ENCODE results near the gene CCR5AS.

The CCR5AS gene

DNA sequence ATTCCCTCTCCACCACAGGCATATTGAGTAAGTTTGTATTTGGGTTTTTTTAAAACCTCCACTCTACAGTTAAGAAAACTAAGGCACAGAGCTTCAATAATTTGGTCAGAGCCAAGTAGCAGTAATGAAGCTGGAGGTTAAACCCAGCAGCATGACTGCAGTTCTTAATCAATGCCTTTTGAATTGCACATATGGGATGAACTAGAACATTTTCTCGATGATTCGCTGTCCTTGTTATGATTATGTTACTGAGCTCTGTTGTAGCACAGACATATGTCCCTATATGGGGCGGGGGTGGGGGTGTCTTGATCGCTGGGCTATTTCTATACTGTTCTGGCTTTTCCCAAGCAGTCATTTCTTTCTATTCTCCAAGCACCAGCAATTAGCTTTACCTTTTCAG is 37.7 kb downstream of the CCR5AS start:
- Histone ChIP-seq H3K4me1 (no peaks in the 10 kb centered on the region), H3K9me3 (no peaks in the 10 kb centered on the region), H3K36me3 (ENCODE audit: low read depth, missing control alignments) (no peaks in the 10 kb centered on the region), H3K4me3 (no peak overlapping the region), H3K27ac (no peak overlapping the region), H3K27me3 (no peaks in the 10 kb centered on the region)
- WGBS, 2 donors, result 90 to 91% methylated on average over 4 of the region's 4 CpGs
- intact Hi-C loops (cut with DNase I; ENCODE audit: low total_unique reads), result no loop called here
- DNase-seq, result no peak
- TF ChIP-seq, protein P1, sequence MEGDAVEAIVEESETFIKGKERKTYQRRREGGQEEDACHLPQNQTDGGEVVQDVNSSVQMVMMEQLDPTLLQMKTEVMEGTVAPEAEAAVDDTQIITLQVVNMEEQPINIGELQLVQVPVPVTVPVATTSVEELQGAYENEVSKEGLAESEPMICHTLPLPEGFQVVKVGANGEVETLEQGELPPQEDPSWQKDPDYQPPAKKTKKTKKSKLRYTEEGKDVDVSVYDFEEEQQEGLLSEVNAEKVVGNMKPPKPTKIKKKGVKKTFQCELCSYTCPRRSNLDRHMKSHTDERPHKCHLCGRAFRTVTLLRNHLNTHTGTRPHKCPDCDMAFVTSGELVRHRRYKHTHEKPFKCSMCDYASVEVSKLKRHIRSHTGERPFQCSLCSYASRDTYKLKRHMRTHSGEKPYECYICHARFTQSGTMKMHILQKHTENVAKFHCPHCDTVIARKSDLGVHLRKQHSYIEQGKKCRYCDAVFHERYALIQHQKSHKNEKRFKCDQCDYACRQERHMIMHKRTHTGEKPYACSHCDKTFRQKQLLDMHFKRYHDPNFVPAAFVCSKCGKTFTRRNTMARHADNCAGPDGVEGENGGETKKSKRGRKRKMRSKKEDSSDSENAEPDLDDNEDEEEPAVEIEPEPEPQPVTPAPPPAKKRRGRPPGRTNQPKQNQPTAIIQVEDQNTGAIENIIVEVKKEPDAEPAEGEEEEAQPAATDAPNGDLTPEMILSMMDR (IDR thresholded peaks at IDR 0.05), result no peak
- no peak for TF ChIP-seq POLR2A (IDR thresholded peaks at IDR 0.05)

DNA sequence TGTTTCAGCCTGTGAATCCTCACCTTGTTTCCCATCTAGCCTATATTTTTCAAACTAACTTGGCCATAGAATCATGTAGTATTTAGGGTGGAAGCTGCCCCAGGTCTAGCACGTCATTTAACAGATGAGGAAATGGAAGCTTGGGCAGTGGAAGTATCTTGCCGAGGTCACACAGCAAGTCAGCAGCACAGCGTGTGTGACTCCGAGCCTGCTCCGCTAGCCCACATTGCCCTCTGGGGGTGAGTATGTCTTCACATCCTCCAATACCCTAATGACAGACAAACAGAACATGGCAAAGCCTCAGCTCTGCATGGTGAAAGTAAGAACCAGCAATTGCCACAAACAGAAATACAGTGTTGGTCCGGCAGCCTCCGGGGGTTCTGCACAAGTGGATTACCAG is 38.3 kb downstream of the CCR5AS start:
- Histone ChIP-seq H3K9me3 (no peaks in the 10 kb centered on the region), H3K4me3 (no peak overlapping the region), H3K27me3 (no peaks in the 10 kb centered on the region), H3K36me3 (ENCODE audit: low read depth, missing control alignments) (no peaks in the 10 kb centered on the region), H3K27ac (no peak overlapping the region), H3K4me1 (no peaks in the 10 kb centered on the region)
- DNase-seq, result peak; percentile 24
- TF ChIP-seq, protein P1 (IDR thresholded peaks at IDR 0.05), result no peak
- TF ChIP-seq POLR2A (IDR thresholded peaks at IDR 0.05), result no peak
- intact Hi-C loops (cut with DNase I; ENCODE audit: low total_unique reads), result no loop called here
- WGBS, 2 donors, result 65 to 77% methylated on average over 6 to 7 of the region's 7 CpGs

DNA sequence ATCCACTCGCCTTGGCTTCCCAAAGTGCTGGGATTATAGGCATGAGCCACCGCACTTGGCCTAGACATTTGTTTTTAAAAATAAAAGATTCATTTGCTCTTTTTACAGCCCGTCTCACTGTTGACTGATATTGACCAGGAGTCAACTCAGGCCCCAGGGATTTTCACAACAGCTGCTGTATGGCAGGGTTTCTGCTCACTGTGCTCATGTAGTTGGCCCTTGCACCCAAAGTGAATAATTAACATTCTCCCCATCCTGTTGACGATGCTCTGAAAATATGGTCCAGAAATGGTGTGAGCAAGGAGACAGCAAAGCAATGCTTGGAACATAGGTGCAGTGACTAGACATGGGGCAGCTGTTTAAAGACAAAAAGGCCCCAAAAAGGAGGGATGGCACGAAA is 39.1 kb downstream of the CCR5AS start:
- intact Hi-C loops (cut with DNase I; ENCODE audit: low total_unique reads), result no loop called here
- no peak for TF ChIP-seq POLR2A (IDR thresholded peaks at IDR 0.05)
- TF ChIP-seq, protein P1 (IDR thresholded peaks at IDR 0.05), result no peak

DNA sequence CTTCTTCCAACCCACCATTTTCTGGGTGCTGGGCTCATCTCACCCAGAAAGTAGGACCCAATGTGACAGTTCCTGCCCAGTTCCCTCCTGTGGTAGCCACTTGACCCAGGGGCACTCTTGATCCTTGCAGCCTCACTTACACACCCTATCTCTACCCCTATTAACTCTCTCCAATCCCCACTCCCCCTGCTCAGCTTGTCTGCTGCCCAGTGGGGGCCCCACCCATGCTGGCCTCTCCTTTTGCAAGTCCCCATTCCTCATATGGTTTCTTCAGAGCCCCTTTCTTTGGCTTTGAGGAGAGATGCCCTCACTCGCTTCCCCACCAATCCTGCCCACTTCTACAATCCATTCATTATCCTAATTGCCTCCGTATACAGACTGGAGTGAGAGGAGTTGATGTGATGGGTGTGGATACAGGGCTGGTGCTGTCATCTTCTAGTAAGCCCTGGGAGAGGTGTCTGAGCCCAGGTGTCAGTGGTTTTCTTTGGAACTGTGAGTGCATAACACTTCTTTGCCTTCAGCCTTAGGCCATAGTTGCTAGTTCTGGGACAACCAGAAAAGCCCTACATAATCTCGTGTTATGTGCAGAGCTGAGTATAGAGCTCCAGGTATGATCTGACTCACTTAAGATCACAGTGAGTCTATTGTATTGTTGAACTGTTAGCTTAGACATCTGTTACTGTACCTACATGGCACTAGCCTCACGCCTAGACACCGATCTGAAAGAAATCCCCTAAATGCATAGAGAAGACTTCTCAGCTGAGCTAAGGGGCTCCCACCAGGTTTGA is 40.9 kb downstream of the CCR5AS start:
- no peaks in the 10 kb centered on the region for H3K4me1 ChIP-seq
- no peak overlapping the region for H3K27ac ChIP-seq
- no peaks in the 10 kb centered on the region for H3K36me3 ChIP-seq (ENCODE audit: low read depth, missing control alignments)
- no peak overlapping the region for H3K4me3 ChIP-seq
- WGBS, 2 donors, result 87 to 95% methylated on average over 5 of the region's 5 CpGs
- no peaks in the 10 kb centered on the region for H3K9me3 ChIP-seq
- no peak for DNase-seq
- intact Hi-C loops (cut with DNase I; ENCODE audit: low total_unique reads), result no loop called here
- TF ChIP-seq, protein P1 (IDR thresholded peaks at IDR 0.05), result no peak
- no peak for TF ChIP-seq POLR2A (IDR thresholded peaks at IDR 0.05)
- H3K27me3 ChIP-seq, result no peaks in the 10 kb centered on the region

More for the DNA sequence above, 39.1 kb downstream of the CCR5AS start:
- Histone ChIP-seq H3K9me3 (no peaks in the 10 kb centered on the region), H3K4me1 (no peaks in the 10 kb centered on the region), H3K27me3 (no peaks in the 10 kb centered on the region), H3K36me3 (ENCODE audit: low read depth, missing control alignments) (no peaks in the 10 kb centered on the region), H3K27ac (no peak overlapping the region), H3K4me3 (no peak overlapping the region)
- DNase-seq, result no peak
- 91 to 94% methylated on average over 5 of the region's 5 CpGs for WGBS, 2 donors

DNA sequence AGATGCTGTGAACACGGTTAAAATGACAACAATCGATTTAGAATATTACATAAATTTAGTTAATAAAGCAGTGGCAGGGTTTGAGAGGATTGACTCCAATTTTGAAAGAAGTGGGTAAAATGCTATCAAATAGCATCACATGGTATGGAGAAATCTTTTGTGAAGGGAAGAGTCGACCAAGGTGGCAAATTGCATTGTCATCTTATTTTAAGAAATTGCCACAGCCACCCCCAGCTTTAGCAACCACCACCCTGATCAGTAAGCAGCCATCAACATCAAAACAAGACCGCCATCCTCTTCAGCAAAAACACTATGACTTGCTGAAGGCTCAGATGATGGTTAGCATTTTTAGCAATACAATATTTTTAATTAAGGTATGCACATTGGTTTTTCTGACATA is 41.8 kb downstream of the CCR5AS start:
- WGBS, 2 donors, result 82 to 88% methylated on average over 4 of the region's 4 CpGs

More for the DNA sequence above, 41.8 kb downstream of the CCR5AS start:
- no peak for TF ChIP-seq POLR2A (IDR thresholded peaks at IDR 0.05)
- TF ChIP-seq, protein P1 (IDR thresholded peaks at IDR 0.05), result no peak
- Histone ChIP-seq H3K4me1 (no peaks in the 10 kb centered on the region), H3K27ac (no peak overlapping the region), H3K36me3 (ENCODE audit: low read depth, missing control alignments) (no peaks in the 10 kb centered on the region), H3K4me3 (no peak overlapping the region), H3K27me3 (no peaks in the 10 kb centered on the region), H3K9me3 (no peaks in the 10 kb centered on the region)
- intact Hi-C loops (cut with DNase I; ENCODE audit: low total_unique reads), result no loop called here
- DNase-seq, result no peak

Data from testis (tissue), 2 donors.